ENCODE measurements around the gene MLLT3.

- TF ChIP-seq EZH2 (IDR thresholded peaks at IDR 0.05; ENCODE audit: borderline replicate concordance, low read depth, low read length, poor library complexity, severe bottlenecking) (no peak), CTCF (conservative IDR thresholded peaks at IDR 0.05; ENCODE audit: low read depth, low read length) (no peak)
Measured at GRCh38 chr9:20604562-20604961, 17.7 kb downstream of the MLLT3 start.
